ENCODE results near the gene SLC44A2. TPM values are rescaled to one million over a fixed set of nuclear protein-coding genes. Genes with fewer than 3 reads are reported as not detected.
A peak's percentile ranks its signal among the peaks of the same experiment; 100 is the strongest.

SLC44A2 gene
- total and polyA plus RNA-seq, 2 donors from 2014 or later: 150 to 345 TPM

- Histone ChIP-seq H3K4me1 (ENCODE audit: control insufficient read depth in 2 of 3, insufficient read depth in 2 of 3, low read depth in 1 of 3, low read length in 3 of 3) (peaks cover 0 to 8% (median 0%) of the 10 kb centered on the region in 3 donors), H3K27ac (ENCODE audit: low read depth in 2 of 2, low read length in 2 of 2) (no peak overlapping the region), H3K9ac (ENCODE audit: low read length in 3 of 3) (no peak overlapping the region), H3K9me3 (ENCODE audit: control insufficient read depth in 2 of 3, insufficient read depth in 1 of 3, low read length in 3 of 3) (no peaks in the 10 kb centered on the region), H3K4me3 (ENCODE audit: low read length in 3 of 3) (no peak overlapping the region), H3K36me3 (ENCODE audit: control insufficient read depth in 2 of 3, insufficient read depth in 3 of 3, low read length in 3 of 3) (peaks cover 0 to 2% (median 0%) of the 10 kb centered on the region in 3 donors), H3K27me3 (ENCODE audit: control insufficient read depth, insufficient read depth, low read length) (no peaks in the 10 kb centered on the region)
- FAIRE-seq: no peak
- intact Hi-C loops (cut with DNase I): no loop called here
- no peak for TF ChIP-seq CTCF (IDR thresholded peaks at IDR 0.05; ENCODE audit: borderline replicate concordance, extremely low read depth, insufficient read depth)
- no peak for DNase-seq
Measured at GRCh38 chr19:10646456-10647159, 21.3 kb downstream of the SLC44A2 start.

- Histone ChIP-seq H3K4me3 (ENCODE audit: low read length in 3 of 3) (no peak overlapping the region), H3K27ac (ENCODE audit: low read depth in 2 of 2, low read length in 2 of 2) (no peak overlapping the region), H3K9me3 (ENCODE audit: control insufficient read depth in 2 of 3, insufficient read depth in 1 of 3, low read length in 3 of 3) (no peaks in the 10 kb centered on the region), H3K27me3 (ENCODE audit: control insufficient read depth, insufficient read depth, low read length) (no peaks in the 10 kb centered on the region), H3K36me3 (ENCODE audit: control insufficient read depth in 2 of 3, insufficient read depth in 3 of 3, low read length in 3 of 3) (no peaks in the 10 kb centered on the region), H3K9ac (ENCODE audit: low read length in 3 of 3) (no peak overlapping the region), H3K4me1 (ENCODE audit: control insufficient read depth in 2 of 3, insufficient read depth in 2 of 3, low read depth in 1 of 3, low read length in 3 of 3) (peaks cover 0 to 8% (median 0%) of the 10 kb centered on the region in 3 donors)
- DNase-seq (no peak), FAIRE-seq (no peak)
- no peak for TF ChIP-seq CTCF (IDR thresholded peaks at IDR 0.05; ENCODE audit: borderline replicate concordance, extremely low read depth, insufficient read depth)
- intact Hi-C loops (cut with DNase I): no loop called here
Measured at GRCh38 chr19:10648360-10648759, 23.0 kb downstream of the SLC44A2 start.

GRCh38 chr19:10651851-10652250 lies 26.5 kb downstream of the SLC44A2 start:
- no peak overlapping the region for H3K9ac ChIP-seq (ENCODE audit: low read length in 3 of 3)
- H3K36me3 ChIP-seq (ENCODE audit: control insufficient read depth in 2 of 3, insufficient read depth in 3 of 3, low read length in 3 of 3): no peaks in the 10 kb centered on the region
- FAIRE-seq: no peak
- H3K4me1 ChIP-seq (ENCODE audit: control insufficient read depth in 2 of 3, insufficient read depth in 2 of 3, low read depth in 1 of 3, low read length in 3 of 3): peaks cover 5 to 16% (median 9%) of the 10 kb centered on the region in 3 donors
- intact Hi-C loops (cut with DNase I): no loop called here
- no peaks in the 10 kb centered on the region for H3K27me3 ChIP-seq (ENCODE audit: control insufficient read depth, insufficient read depth, low read length)
- TF ChIP-seq CTCF (IDR thresholded peaks at IDR 0.05; ENCODE audit: borderline replicate concordance, extremely low read depth, insufficient read depth): no peak
- H3K27ac ChIP-seq (ENCODE audit: low read depth in 2 of 2, low read length in 2 of 2): no peak overlapping the region
- no peak overlapping the region for H3K4me3 ChIP-seq (ENCODE audit: low read length in 3 of 3)
- DNase-seq: peak in 2 of 5 donors; percentile 10 to 36
- no peaks in the 10 kb centered on the region for H3K9me3 ChIP-seq (ENCODE audit: control insufficient read depth in 2 of 3, insufficient read depth in 1 of 3, low read length in 3 of 3)

GRCh38 chr19:10653482-10653731 lies 28.1 kb downstream of the SLC44A2 start:
- Histone ChIP-seq H3K27me3 (ENCODE audit: control insufficient read depth, insufficient read depth, low read length) (no peaks in the 10 kb centered on the region), H3K9me3 (ENCODE audit: control insufficient read depth in 2 of 3, insufficient read depth in 1 of 3, low read length in 3 of 3) (no peaks in the 10 kb centered on the region), H3K4me3 (ENCODE audit: low read length in 3 of 3) (peak overlapping the region; percentile 98), H3K36me3 (ENCODE audit: control insufficient read depth in 2 of 3, insufficient read depth in 3 of 3, low read length in 3 of 3) (no peaks in the 10 kb centered on the region), H3K27ac (ENCODE audit: low read depth in 2 of 2, low read length in 2 of 2) (peak overlapping the region; percentile 96 to 99), H3K4me1 (ENCODE audit: control insufficient read depth in 2 of 3, insufficient read depth in 2 of 3, low read depth in 1 of 3, low read length in 3 of 3) (peaks cover 5 to 19% (median 9%) of the 10 kb centered on the region in 3 donors), H3K9ac (ENCODE audit: low read length in 3 of 3) (peak overlapping the region; percentile 96 to 100 (median 100))
- FAIRE-seq (no peak), DNase-seq (no peak)
- TF ChIP-seq CTCF (IDR thresholded peaks at IDR 0.05; ENCODE audit: borderline replicate concordance, extremely low read depth, insufficient read depth): no peak
- intact Hi-C loops (cut with DNase I): no loop called here

Measured in kidney (tissue), 14 donors.